Globus pallidus (tissue), 1 donor: ENCODE measurements around the gene DIAPH1.

Experiments
- DNase-seq: peaks from one replicate; pipeline ENCODE4 v3.0.0-alpha.2; 2015; ENCODE audit warnings: low spot score

DIAPH1 gene

GRCh38 chr5:141506381-141507155 lies 112.2 kb downstream of the DIAPH1 start:
- no peak for DNase-seq

DNA sequence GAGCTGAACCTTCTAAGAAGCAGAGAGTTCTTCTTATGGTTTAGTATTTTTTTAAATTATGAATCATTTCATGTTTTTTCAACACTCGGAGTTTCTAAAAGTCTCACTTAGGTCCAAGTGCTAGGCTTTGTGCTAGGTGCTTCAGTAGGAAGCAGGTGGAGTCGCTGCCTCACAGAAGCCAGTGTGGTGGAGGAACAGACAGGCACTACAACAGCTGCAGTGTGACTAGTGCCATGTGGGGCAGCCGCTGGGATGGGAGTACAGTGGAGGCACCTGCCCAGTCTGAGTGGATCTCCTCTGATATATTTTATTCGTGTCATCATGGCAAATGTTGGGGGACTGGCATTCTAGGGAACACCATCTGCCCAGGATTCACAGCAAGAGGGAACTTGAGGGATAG lies 114.6 kb downstream of the DIAPH1 start:
- DNase-seq = no peak

GRCh38 chr5:141503681-141504080 lies 115.1 kb downstream of the DIAPH1 start:
- DNase-seq = no peak

DNA sequence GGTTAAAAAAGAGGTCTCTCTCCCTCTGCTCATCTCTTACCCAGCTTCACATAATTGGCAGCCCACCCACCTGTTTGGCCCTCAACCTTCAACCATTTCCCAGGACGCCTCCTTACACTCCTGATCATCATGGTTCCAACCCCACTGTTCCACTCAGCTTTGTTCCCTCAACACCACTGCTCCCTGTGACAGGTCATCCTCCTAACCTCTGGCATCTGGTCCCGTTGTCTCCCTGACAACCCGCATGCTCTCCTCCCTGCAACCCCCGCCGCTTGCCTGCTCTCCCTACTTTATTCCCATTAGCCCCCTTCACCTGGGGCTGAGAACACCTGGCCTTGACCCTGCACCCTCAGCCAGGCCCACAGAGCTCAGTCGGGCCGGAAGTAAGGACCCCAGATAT lies 117.0 kb downstream of the DIAPH1 start:
- DNase-seq = no peak

DNA sequence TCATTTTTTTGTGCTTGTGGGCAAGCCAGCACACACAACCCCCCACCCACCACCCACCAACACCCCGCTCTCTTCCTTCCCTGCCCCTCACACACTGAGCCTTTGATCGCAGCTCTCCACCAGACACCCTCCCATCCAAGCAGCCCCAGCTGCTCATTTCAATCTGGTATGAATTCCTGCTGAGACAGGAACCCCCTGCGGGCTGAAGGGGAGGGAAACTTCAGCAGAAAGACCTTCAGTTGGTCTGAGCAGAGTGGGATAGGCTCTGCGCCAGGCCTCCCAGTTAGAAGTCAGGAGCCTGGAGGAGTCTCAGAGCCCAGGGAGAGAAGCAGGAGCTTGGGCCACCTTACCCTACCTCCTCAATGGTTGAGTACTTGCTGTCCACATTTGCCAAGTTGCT lies 122.8 kb downstream of the DIAPH1 start:
- DNase-seq = no peak

- no peak for DNase-seq
Observed at GRCh38 chr5:141495453-141495811, 123.4 kb downstream of the DIAPH1 start.

GRCh38 chr5:141494761-141495452 lies 123.9 kb downstream of the DIAPH1 start:
- no peak for DNase-seq

DNA sequence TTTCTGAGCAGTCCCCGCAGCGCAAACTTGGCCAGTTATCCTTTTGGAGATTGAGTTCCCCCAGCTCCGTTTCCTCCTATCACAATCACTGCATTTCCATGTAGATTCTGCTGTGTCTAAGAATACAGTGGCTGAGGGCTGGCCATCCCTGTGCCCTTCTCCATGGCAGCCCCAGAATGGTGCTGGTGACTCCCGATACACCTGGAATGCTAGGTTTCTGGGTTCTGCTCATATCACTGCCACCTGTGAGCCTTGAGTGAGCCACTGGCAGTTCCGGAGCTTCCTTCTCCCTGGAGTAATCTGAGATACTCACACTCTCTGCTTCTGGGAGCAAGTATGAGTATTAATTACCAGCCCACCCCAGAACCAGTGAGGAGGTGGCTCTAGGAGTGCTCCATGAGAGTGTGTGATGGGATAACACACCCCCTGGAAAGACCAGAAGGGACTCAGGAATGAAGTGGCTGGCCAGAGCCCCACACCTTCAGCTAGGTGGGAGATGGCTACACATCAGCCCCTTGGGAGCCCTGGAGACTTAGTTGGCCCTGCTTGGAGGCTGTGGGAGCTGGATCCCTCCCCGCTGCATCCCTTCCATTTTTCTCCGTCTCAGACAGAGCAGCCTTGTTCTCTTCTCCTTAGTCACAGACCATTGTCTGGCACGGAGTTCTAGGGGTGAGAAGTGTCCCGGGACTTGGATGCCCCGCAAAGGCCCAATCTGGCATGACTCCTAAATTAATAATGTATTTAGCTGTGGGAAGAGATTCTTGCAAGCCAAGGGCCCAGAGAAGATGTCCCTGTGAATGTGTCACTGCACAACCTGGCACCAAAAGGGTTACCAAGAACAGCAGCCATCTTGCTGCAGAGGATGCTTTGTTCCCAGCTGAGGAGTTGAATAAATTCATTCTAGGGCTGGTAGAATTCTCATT lies 125.0 kb downstream of the DIAPH1 start:
- DNase-seq = peak; percentile 76

GRCh38 chr5:141492168-141492885 lies 126.5 kb downstream of the DIAPH1 start:
- DNase-seq = no peak

DNA sequence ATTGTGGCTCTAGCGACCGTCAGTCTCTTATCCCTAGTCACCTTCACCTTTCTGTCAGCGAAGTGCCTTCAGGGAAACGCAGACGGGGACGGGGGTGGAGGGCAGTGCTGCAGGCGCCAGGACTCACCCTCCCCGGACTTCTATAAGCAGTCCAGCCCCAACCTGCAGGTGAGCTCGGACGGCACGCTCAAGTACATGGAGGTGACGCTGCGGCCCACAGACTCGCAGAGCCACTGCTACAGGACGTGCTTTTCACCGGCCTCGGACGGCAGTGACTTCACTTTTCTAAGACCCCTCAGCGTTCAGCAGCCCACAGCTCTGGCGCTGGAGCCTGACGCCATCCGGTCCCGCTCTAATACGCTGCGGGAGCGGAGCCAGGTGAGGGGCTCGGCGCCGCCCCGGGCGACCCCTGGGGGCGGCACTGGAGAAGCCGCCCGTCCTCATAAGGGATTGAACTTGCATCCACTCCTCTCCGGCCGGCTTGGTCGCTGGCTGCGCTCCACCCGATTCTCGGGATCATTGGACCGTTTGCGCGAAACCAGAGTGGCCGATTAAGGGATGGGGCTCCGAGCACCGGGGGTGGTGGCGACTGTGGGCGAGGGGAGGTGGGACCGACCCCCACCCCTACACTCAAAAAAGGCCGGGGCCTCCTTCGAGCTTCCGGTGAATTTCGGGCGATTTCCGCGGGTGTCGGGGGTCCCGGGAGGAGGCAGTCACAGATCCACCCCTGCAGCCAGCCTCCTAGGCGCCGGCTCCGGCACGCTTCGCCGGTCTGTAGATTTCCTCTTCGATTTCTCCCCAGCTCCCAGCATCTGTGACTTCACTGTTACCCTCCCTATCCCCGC lies 127.3 kb downstream of the DIAPH1 start:
- DNase-seq = no peak

DNA sequence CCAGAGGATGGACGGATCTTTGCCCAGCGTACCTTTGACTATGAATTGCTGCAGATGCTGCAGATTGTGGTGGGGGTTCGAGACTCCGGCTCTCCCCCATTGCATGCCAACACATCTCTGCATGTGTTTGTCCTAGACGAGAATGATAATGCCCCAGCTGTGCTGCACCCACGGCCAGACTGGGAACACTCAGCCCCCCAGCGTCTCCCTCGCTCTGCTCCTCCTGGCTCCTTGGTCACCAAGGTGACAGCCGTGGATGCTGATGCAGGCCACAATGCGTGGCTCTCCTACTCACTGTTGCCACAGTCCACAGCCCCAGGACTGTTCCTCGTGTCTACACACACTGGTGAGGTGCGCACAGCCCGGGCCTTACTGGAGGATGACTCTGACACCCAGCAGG lies 128.0 kb downstream of the DIAPH1 start:
- DNase-seq = no peak

DNA sequence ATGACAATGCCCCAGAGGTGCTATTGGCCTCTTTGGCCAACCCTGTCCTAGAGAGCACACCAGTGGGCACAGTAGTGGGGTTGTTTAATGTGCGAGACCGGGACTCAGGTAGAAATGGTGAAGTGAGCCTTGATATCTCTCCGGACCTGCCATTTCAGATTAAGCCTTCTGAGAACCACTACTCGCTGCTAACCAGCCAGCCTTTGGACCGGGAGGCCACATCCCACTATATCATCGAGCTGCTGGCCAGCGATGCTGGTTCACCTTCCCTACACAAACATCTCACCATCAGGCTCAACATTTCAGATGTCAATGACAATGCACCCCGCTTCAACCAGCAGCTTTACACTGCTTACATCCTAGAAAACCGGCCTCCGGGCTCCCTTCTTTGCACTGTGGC lies 128.5 kb downstream of the DIAPH1 start:
- no peak for DNase-seq

DNA sequence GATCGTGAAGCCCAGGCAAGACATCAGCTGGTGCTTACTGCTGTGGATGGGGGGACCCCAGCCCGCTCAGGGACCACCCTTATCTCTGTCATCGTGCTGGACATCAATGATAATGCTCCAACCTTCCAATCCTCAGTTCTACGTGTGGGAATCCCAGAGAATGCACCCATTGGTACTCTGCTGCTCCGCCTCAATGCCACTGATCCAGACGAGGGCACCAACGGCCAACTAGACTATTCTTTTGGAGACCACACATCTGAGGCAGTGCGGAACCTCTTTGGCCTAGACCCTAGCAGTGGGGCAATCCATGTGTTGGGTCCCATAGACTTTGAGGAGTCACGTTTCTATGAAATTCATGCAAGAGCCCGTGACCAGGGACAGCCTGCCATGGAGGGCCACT lies 129.0 kb downstream of the DIAPH1 start:
- DNase-seq = no peak

DNA sequence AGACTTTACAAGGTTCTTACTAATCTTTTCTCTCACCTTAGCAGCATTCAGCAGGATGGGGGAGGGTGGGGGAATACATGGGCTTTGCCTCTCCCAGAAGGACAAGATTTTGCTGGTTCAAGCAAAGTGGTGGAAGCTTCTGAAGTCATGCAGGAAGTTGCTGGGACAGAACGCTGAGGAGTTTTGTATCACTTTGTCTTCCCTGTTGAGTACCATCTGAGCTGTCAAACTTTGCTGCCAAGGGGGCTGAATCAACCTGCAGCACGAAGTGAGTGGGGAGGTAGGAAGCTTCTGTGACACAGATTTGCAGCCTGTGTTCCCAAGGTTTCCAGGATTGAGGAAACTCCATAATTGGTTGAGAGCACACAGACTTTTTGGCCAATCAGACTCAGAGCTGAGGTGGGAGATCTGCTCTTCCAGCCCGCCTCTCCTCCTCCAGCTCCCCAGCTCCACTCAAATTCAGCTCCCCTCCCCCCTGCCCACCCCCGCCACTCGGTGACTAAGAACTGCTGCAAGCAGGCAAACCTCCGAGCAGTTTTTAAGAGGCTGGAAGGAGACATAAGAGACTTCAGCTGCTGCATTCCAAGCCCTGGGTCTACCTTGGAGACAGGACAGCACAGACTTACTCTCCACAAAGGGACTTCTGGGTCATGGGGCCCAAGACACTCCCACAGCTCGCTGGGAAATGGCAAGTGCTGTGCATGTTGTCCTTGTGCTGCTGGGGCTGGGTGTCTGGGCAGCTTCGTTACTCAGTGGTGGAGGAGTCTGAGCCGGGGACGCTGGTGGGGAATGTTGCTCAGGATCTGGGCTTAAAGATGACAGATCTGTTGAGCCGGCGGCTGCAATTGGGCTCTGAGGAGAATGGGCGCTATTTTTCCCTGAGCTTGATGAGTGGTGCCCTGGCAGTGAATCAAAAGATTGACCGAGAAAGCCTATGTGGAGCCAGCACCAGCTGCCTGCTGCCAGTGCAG lies 129.9 kb downstream of the DIAPH1 start, which contains the start of gene PCDHGC5:
TSS of gene PCDHGC5 (plus strand) at position 491 of the 971 bp plus-strand sequence. CDS start at position 651, 160 bp downstream.
- peak; percentile 60 for DNase-seq

- DNase-seq = no peak
Observed at GRCh38 chr5:141487131-141487530, 131.7 kb downstream of the DIAPH1 start.

GRCh38 chr5:141486091-141486490 lies 132.7 kb downstream of the DIAPH1 start:
- DNase-seq = no peak

- no peak for DNase-seq
Observed at GRCh38 chr5:141485321-141486055, 133.3 kb downstream of the DIAPH1 start.

GRCh38 chr5:141484641-141485311 lies 134.0 kb downstream of the DIAPH1 start, which contains the start of gene PCDHGC4:
TSS of gene PCDHGC4 (plus strand) at chr5:141485030. CDS start at chr5:141485174, 144 bp downstream.
- no peak for DNase-seq
